Suprapubic skin (tissue), 4 donors: ENCODE results near the gene PCDH15. TPM values are rescaled to one million over a fixed set of nuclear protein-coding genes. Genes with fewer than 3 reads are reported as not detected.

ENCODE experiments used
- DNase-seq, 2 donors: peaks; one replicate each; pipeline ENCODE4 v3.0.0-alpha.2; 2019; ENCODE audit warnings: low spot score in 2 of 2
- H3K27ac ChIP-seq: fragments of 200-600 bp; sonication (generic); one replicate; pipeline ENCODE4 v1.5.1; 2019
- H3K27me3 ChIP-seq: fragments of 200-600 bp; sonication (generic); one replicate; pipeline ENCODE4 v1.5.1; 2019
- H3K36me3 ChIP-seq: fragments of 200-600 bp; sonication (generic); one replicate; pipeline ENCODE4 v1.5.1; 2019
- H3K4me1 ChIP-seq: fragments of 200-600 bp; sonication (generic); one replicate; pipeline ENCODE4 v1.5.1; 2019
- H3K4me3 ChIP-seq: fragments of 200-600 bp; sonication (generic); one replicate; pipeline ENCODE4 v1.5.1; 2019; ENCODE audit warnings: mild to moderate bottlenecking
- H3K9me3 ChIP-seq: fragments of 200-600 bp; sonication (generic); one replicate; pipeline ENCODE4 v1.5.1; 2019
- CTCF ChIP-seq, 2 donors: fragments of 200-600 bp in 1 of 2; fragments of 450-650 bp in 1 of 2; sonication (generic) in 1 of 2; IDR thresholded peaks; one replicate each; pipeline ENCODE4 v1.5.1; 2016 to 2019; ENCODE audit warnings: antibody characterized with exemption in 2 of 2, mild to moderate bottlenecking in 1 of 2, moderate library complexity in 1 of 2
- EP300 ChIP-seq: sonication (generic); formaldehyde crosslinking; IDR thresholded peaks from one replicate; pipeline ENCODE4 v1.6.1; 2017; ENCODE audit warnings: antibody characterized with exemption
- POLR2A ChIP-seq, 2 donors: fragments of 450-650 bp; IDR thresholded peaks; one replicate each; pipeline ENCODE4 v1.6.1; 2017; ENCODE audit warnings: antibody characterized with exemption in 2 of 2, mild to moderate bottlenecking in 2 of 2, moderate library complexity in 2 of 2
- POLR2AphosphoS5 ChIP-seq, 3 donors: sonication (generic); formaldehyde crosslinking; IDR thresholded peaks; one replicate each; pipeline ENCODE4 v1.6.1; 2017; ENCODE audit warnings: antibody characterized with exemption in 3 of 3
- WGBS: methylation state at CpG from one replicate; pipeline ENCODE4 v1.1.5; 2018; 5-methylcytosine and 5-hydroxymethylcytosine counted together
- total RNA-seq, 4 donors: library from RNA; depleted of rRNA; stranded (reverse); fragments of >200 nt; gene quantifications; one replicate each; pipeline ENCODE4 v1.1.0, GENCODE V29; 2016

PCDH15 gene
- total RNA-seq, 4 donors from 2014 or later, result 0.11 TPM; not detected in 3

GRCh38 chr10:53833908-53834307 lies 967.1 kb downstream of the PCDH15 start:
- Histone ChIP-seq H3K4me1 (no peaks in the 10 kb centered on the region), H3K27me3 (no peaks in the 10 kb centered on the region), H3K36me3 (no peaks in the 10 kb centered on the region), H3K9me3 (no peaks in the 10 kb centered on the region), H3K27ac (no peak overlapping the region), H3K4me3 (no peak overlapping the region)
- DNase-seq, result no peak
- TF ChIP-seq EP300 (no peak), CTCF (IDR thresholded peaks at IDR 0.05) (no peak), POLR2AphosphoS5 (IDR thresholded peaks at IDR 0.05) (no peak), POLR2A (IDR thresholded peaks at IDR 0.05) (no peak)
- 69% methylated on average over 2 of the region's 2 CpGs for WGBS

- no peaks in the 10 kb centered on the region for H3K4me1 ChIP-seq
- no peak for DNase-seq
- H3K27ac ChIP-seq, result no peak overlapping the region
- H3K9me3 ChIP-seq, result no peaks in the 10 kb centered on the region
- no peak overlapping the region for H3K4me3 ChIP-seq
- WGBS, result 93% methylated on average over 15 of the region's 15 CpGs
- TF ChIP-seq EP300, result no peak
- TF ChIP-seq CTCF (IDR thresholded peaks at IDR 0.05), result no peak
- TF ChIP-seq POLR2A (IDR thresholded peaks at IDR 0.05), result no peak
- no peak for TF ChIP-seq POLR2AphosphoS5 (IDR thresholded peaks at IDR 0.05)
- H3K27me3 ChIP-seq, result no peaks in the 10 kb centered on the region
- H3K36me3 ChIP-seq, result no peaks in the 10 kb centered on the region
Measured at GRCh38 chr10:53827261-53827660, 973.8 kb downstream of the PCDH15 start.

GRCh38 chr10:53808677-53809372 lies 992.2 kb downstream of the PCDH15 start:
- no peak for DNase-seq
- TF ChIP-seq POLR2AphosphoS5 (IDR thresholded peaks at IDR 0.05) (no peak), EP300 (no peak), CTCF (IDR thresholded peaks at IDR 0.05) (no peak), POLR2A (IDR thresholded peaks at IDR 0.05) (no peak)
- no peaks in the 10 kb centered on the region for H3K27me3 ChIP-seq
- no peak overlapping the region for H3K4me3 ChIP-seq
- H3K9me3 ChIP-seq, result peaks cover 6% of the 10 kb centered on the region
- H3K4me1 ChIP-seq, result no peaks in the 10 kb centered on the region
- no peak overlapping the region for H3K27ac ChIP-seq
- 83% methylated on average over 8 of the region's 8 CpGs for WGBS
- H3K36me3 ChIP-seq, result no peaks in the 10 kb centered on the region

- no peak for DNase-seq
- Histone ChIP-seq H3K4me3 (no peak overlapping the region), H3K4me1 (no peaks in the 10 kb centered on the region), H3K27ac (no peak overlapping the region), H3K27me3 (no peaks in the 10 kb centered on the region), H3K9me3 (peaks cover 5% of the 10 kb centered on the region), H3K36me3 (no peaks in the 10 kb centered on the region)
- no peak for TF ChIP-seq POLR2AphosphoS5 (IDR thresholded peaks at IDR 0.05)
- no peak for TF ChIP-seq POLR2A (IDR thresholded peaks at IDR 0.05)
- no peak for TF ChIP-seq EP300
- no peak for TF ChIP-seq CTCF (IDR thresholded peaks at IDR 0.05)
- 81% methylated on average over 8 of the region's 8 CpGs for WGBS
Measured at GRCh38 chr10:53786236-53786900, 1014.7 kb downstream of the PCDH15 start.

GRCh38 chr10:53771701-53772100 lies 1029.3 kb downstream of the PCDH15 start:
- Histone ChIP-seq H3K27ac (no peak overlapping the region), H3K36me3 (no peaks in the 10 kb centered on the region), H3K4me1 (no peaks in the 10 kb centered on the region), H3K9me3 (peaks cover 4% of the 10 kb centered on the region), H3K27me3 (no peaks in the 10 kb centered on the region), H3K4me3 (no peak overlapping the region)
- WGBS, result 63% methylated on average over 10 of the region's 10 CpGs
- no peak for DNase-seq
- TF ChIP-seq CTCF (IDR thresholded peaks at IDR 0.05), result no peak
- TF ChIP-seq POLR2A (IDR thresholded peaks at IDR 0.05), result no peak
- TF ChIP-seq POLR2AphosphoS5 (IDR thresholded peaks at IDR 0.05), result no peak
- TF ChIP-seq EP300, result no peak
